ENCODE data around the gene ARPC1A. TPM values are rescaled to one million over a fixed set of nuclear protein-coding genes. Genes with fewer than 3 reads are reported as not detected.

The ARPC1A gene
- total and polyA plus RNA-seq, 2 donors (not counting 1 experiment from before 2014, with no cell fraction given): 184 to 226 TPM

DNA sequence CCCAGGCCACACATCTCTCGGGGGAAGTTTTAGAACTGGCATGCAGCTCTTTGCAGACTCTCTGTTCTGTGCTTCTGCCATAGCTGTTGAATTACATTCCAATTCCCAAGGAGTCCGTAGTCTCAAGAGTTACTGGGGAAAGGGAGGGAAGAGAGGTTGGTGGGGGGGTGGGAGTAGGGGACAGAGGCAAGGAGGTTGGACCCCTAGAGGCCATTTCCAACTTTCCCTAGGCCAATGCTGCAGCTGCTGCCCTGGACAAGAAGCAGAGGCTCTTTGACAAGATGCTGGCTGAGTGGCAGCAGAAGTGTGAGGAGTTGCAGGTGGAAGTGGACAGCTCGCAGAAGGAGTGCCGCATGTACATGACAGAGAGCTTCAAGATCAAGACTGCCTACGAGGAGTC lies 29.2 kb upstream of the ARPC1A start:
- Histone ChIP-seq H3K27me3 (ENCODE audit: control insufficient read depth, insufficient read depth, low read length) (no peaks in the 10 kb centered on the region), H3K36me3 (ENCODE audit: control insufficient read depth, insufficient read depth, low read length) (no peaks in the 10 kb centered on the region), H3K4me3 (replicated peaks in 1 of 4; ENCODE audit: control extremely low read depth in 1 of 4, insufficient read depth in 1 of 4, low read depth in 3 of 4, low read length in 4 of 4) (no peak overlapping the region), H3K9me3 (ENCODE audit: control insufficient read depth, insufficient read depth, low read depth, low read length) (no peaks in the 10 kb centered on the region), H3K79me2 (ENCODE audit: control insufficient read depth, insufficient read depth, low read length) (no peaks in the 10 kb centered on the region), H3K4me2 (ENCODE audit: extremely low read depth, insufficient read depth, low read length) (no peak overlapping the region), H3K4me1 (ENCODE audit: control insufficient read depth, extremely low read depth, insufficient read depth, low read length) (no peaks in the 10 kb centered on the region), H4K20me1 (ENCODE audit: control insufficient read depth, extremely low read depth, insufficient read depth, low read length) (no peaks in the 10 kb centered on the region), H3K27ac (ENCODE audit: insufficient read depth, low read length) (no peak overlapping the region), H3K9ac (ENCODE audit: insufficient read depth, low read length) (no peak overlapping the region), H2AFZ (ENCODE audit: low read length) (no peak overlapping the region)
- no peak for DNase-seq (ENCODE audit: low read depth in 2 of 2)
- TF ChIP-seq, protein P1, sequence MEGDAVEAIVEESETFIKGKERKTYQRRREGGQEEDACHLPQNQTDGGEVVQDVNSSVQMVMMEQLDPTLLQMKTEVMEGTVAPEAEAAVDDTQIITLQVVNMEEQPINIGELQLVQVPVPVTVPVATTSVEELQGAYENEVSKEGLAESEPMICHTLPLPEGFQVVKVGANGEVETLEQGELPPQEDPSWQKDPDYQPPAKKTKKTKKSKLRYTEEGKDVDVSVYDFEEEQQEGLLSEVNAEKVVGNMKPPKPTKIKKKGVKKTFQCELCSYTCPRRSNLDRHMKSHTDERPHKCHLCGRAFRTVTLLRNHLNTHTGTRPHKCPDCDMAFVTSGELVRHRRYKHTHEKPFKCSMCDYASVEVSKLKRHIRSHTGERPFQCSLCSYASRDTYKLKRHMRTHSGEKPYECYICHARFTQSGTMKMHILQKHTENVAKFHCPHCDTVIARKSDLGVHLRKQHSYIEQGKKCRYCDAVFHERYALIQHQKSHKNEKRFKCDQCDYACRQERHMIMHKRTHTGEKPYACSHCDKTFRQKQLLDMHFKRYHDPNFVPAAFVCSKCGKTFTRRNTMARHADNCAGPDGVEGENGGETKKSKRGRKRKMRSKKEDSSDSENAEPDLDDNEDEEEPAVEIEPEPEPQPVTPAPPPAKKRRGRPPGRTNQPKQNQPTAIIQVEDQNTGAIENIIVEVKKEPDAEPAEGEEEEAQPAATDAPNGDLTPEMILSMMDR (conservative IDR thresholded peaks at IDR 0.05 in 1 of 2, IDR thresholded peaks at IDR 0.05 in 1 of 2; ENCODE audit: low read depth in 1 of 2, low read length in 2 of 2): no peak
- TF ChIP-seq EZH2 (IDR thresholded peaks at IDR 0.05; ENCODE audit: low read length, missing control alignments): no peak

DNA sequence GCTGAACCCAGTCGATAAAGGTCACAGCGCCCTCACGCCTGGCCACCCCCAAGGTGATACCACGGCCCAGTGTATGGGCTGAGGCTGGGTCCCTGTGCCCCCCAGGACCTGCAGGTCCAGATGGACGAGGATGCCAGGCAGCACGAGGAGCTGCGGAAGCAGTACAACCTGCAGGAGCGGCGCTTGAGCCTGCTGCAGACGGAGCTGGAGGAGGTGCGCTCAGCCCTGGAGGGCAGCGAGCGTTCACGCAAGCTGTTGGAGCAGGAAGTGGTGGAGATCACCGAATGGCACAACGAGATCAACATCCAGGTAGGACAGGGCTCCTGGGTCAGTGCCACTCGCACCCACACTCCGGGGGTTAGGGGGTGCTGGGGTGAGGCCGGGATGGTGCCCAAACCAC lies 24.2 kb upstream of the ARPC1A start:
- Histone ChIP-seq H3K4me1 (ENCODE audit: control insufficient read depth, extremely low read depth, insufficient read depth, low read length) (no peaks in the 10 kb centered on the region), H2AFZ (ENCODE audit: low read length) (no peak overlapping the region)
- TF ChIP-seq EZH2 (IDR thresholded peaks at IDR 0.05; ENCODE audit: low read length, missing control alignments): no peak
- TF ChIP-seq, protein P1 (conservative IDR thresholded peaks at IDR 0.05 in 1 of 2, IDR thresholded peaks at IDR 0.05 in 1 of 2; ENCODE audit: low read depth in 1 of 2, low read length in 2 of 2): no peak

DNA sequence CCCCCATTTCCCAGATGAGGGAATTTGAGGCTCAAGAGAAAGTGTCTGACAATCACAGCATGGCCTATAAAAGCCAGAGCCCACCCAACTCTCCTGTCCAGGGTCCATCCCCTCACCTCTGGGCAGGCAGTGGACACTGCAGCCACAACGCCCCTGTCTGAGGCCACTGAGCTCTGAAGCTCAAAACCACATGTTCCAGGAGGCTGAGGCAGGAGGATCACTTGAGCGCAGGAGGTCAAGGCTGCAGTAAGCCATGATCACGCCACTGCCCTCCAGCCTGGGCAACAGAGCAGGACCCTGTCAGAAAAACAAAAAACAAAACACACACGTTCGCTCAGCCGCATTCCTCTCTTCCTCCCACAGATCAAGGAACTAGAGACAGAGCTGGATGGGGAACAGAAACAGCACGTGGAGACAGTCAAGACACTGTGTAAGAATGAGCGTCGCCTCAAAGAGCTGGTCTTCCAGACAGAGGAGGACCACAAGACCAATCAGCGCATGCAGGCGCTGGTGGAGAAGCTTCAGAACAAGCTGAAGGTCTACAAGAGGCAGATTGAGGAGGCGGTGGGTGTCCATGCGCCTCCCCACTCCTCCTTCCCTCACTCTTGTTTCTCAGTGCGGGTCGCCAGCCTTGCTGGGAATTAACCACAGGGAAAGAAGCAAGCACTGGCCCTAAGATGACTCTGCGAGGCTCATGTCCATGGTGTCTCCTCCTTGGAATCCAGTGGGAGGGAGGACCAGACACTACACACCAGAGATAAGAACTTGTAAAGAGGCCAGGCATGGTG lies 20.0 kb upstream of the ARPC1A start:
- Histone ChIP-seq H2AFZ (ENCODE audit: low read length) (no peak overlapping the region), H3K4me3 (replicated peaks in 1 of 4; ENCODE audit: control extremely low read depth in 1 of 4, insufficient read depth in 1 of 4, low read depth in 3 of 4, low read length in 4 of 4) (no peak overlapping the region), H3K9ac (ENCODE audit: insufficient read depth, low read length) (no peak overlapping the region), H3K79me2 (ENCODE audit: control insufficient read depth, insufficient read depth, low read length) (no peaks in the 10 kb centered on the region), H3K27me3 (ENCODE audit: control insufficient read depth, insufficient read depth, low read length) (no peaks in the 10 kb centered on the region), H3K9me3 (ENCODE audit: control insufficient read depth, insufficient read depth, low read depth, low read length) (no peaks in the 10 kb centered on the region), H3K4me2 (ENCODE audit: extremely low read depth, insufficient read depth, low read length) (no peak overlapping the region), H4K20me1 (ENCODE audit: control insufficient read depth, extremely low read depth, insufficient read depth, low read length) (no peaks in the 10 kb centered on the region), H3K27ac (ENCODE audit: insufficient read depth, low read length) (no peak overlapping the region), H3K4me1 (ENCODE audit: control insufficient read depth, extremely low read depth, insufficient read depth, low read length) (no peaks in the 10 kb centered on the region), H3K36me3 (ENCODE audit: control insufficient read depth, insufficient read depth, low read length) (no peaks in the 10 kb centered on the region)
- no peak for TF ChIP-seq EZH2 (IDR thresholded peaks at IDR 0.05; ENCODE audit: low read length, missing control alignments)
- TF ChIP-seq, protein P1 (conservative IDR thresholded peaks at IDR 0.05 in 1 of 2, IDR thresholded peaks at IDR 0.05 in 1 of 2; ENCODE audit: low read depth in 1 of 2, low read length in 2 of 2): no peak
- DNase-seq (ENCODE audit: low read depth in 2 of 2): no peak

More for the DNA sequence above, 24.2 kb upstream of the ARPC1A start:
- Histone ChIP-seq H3K27ac (ENCODE audit: insufficient read depth, low read length) (no peak overlapping the region), H3K27me3 (ENCODE audit: control insufficient read depth, insufficient read depth, low read length) (no peaks in the 10 kb centered on the region), H3K4me2 (ENCODE audit: extremely low read depth, insufficient read depth, low read length) (no peak overlapping the region), H3K4me3 (replicated peaks in 1 of 4; ENCODE audit: control extremely low read depth in 1 of 4, insufficient read depth in 1 of 4, low read depth in 3 of 4, low read length in 4 of 4) (no peak overlapping the region), H3K79me2 (ENCODE audit: control insufficient read depth, insufficient read depth, low read length) (no peaks in the 10 kb centered on the region), H3K36me3 (ENCODE audit: control insufficient read depth, insufficient read depth, low read length) (no peaks in the 10 kb centered on the region), H3K9ac (ENCODE audit: insufficient read depth, low read length) (no peak overlapping the region), H3K9me3 (ENCODE audit: control insufficient read depth, insufficient read depth, low read depth, low read length) (no peaks in the 10 kb centered on the region), H4K20me1 (ENCODE audit: control insufficient read depth, extremely low read depth, insufficient read depth, low read length) (no peaks in the 10 kb centered on the region)
- no peak for DNase-seq (ENCODE audit: low read depth in 2 of 2)

All from fibroblast of lung (primary cell).